Transverse colon (tissue), 4 donors: ENCODE measurements around the gene GALNT18. TPM values are rescaled to one million over a fixed set of nuclear protein-coding genes. Genes with fewer than 3 reads are reported as not detected.

Source experiments
- DNase-seq: peaks from one replicate; pipeline ENCODE4 v3.0.0-alpha.2; 2019
- H3K27ac ChIP-seq, 4 donors: fragments of 200-600 bp; sonication (generic); 2 replicates each; pipeline ENCODE4 v1.5.1; 2016 to 2018; ENCODE audit warnings: inconsistent platforms in 4 of 4
- H3K27me3 ChIP-seq: fragments of 200-600 bp; sonication (generic); 2 replicates; pipeline ENCODE4 v1.5.1; 2017; ENCODE audit warnings: inconsistent platforms
- H3K36me3 ChIP-seq, 4 donors: fragments of 200-600 bp; sonication (generic); 2 replicates each; pipeline ENCODE4 v1.5.1; 2017 to 2019; ENCODE audit warnings: inconsistent platforms in 4 of 4
- H3K4me1 ChIP-seq, 4 donors: fragments of 200-600 bp; sonication (generic); 2 replicates each; pipeline ENCODE4 v1.5.1; 2017 to 2020; ENCODE audit warnings: inconsistent platforms in 4 of 4
- H3K4me3 ChIP-seq, 4 donors: fragments of 200-600 bp; sonication (generic); 1 replicate in 1 of 4; 2 replicates in 3 of 4; pipeline versions ENCODE4 v1.5.1 to v1.6.1; 2017 to 2019; ENCODE audit warnings: inconsistent platforms in 4 of 4
- H3K9me3 ChIP-seq, 2 donors: fragments of 200-600 bp; sonication (generic); 2 replicates each; pipeline ENCODE4 v1.5.1; 2017 to 2019; ENCODE audit warnings: inconsistent platforms in 2 of 2
- CTCF ChIP-seq, 5 experiments: fragments of 200-600 bp in 3 of 5; fragments of 450-650 bp in 2 of 5; sonication (generic) in 3 of 5; IDR thresholded peaks; 1 replicate in 2 of 5; 2 replicates in 3 of 5; pipeline ENCODE4 v1.5.1; 2016 to 2017; ENCODE audit warnings: antibody characterized with exemption in 5 of 5, inconsistent platforms in 3 of 5, mild to moderate bottlenecking in 2 of 5, moderate library complexity in 1 of 5
- EP300 ChIP-seq: sonication (generic); formaldehyde crosslinking; IDR thresholded peaks from one replicate; pipeline ENCODE4 v1.6.1; 2017; ENCODE audit warnings: antibody characterized with exemption, low read depth
- POLR2A ChIP-seq: fragments of 450-650 bp; IDR thresholded peaks from one replicate; pipeline ENCODE4 v1.6.1; 2016; ENCODE audit warnings: antibody characterized with exemption, mild to moderate bottlenecking, moderate library complexity
- POLR2AphosphoS5 ChIP-seq, 3 donors: sonication (generic); formaldehyde crosslinking; IDR thresholded peaks; one replicate each; pipeline ENCODE4 v1.6.1; 2016; ENCODE audit warnings: antibody characterized with exemption in 3 of 3
- WGBS, 2 donors: methylation state at CpG; one replicate each; pipeline ENCODE4 v1.1.5; 2018; ENCODE audit warnings: low coverage in 1 of 2; 5-methylcytosine and 5-hydroxymethylcytosine counted together
- in situ Hi-C, 4 donors: fragments of 200-750 bp; cut with MboI; loops; one replicate each; pipeline versions ENCODE4 v1.15.0 to v1.15.1; 2017; ENCODE audit warnings: low sequenced_read_pairs in 3 of 4, low pct_ligation_motif_present in 1 of 4, low pct_unique_long_range_greater_than_20kb in 1 of 4
- intact Hi-C: fragments of 100-400 bp; cut with DNase I; formaldehyde crosslinking; loops from one replicate; pipeline ENCODE4 v1.15.1; 2023; ENCODE audit warnings: low total_unique reads
- total RNA-seq, 4 donors: library from RNA; depleted of rRNA; stranded (reverse); fragments of >200 nt; gene quantifications; one replicate each; pipeline ENCODE4 v1.1.0, GENCODE V29; 2016

The GALNT18 gene
- total RNA-seq, 4 donors from 2014 or later = 5.6 to 22.1 (median 8.4) TPM

DNA sequence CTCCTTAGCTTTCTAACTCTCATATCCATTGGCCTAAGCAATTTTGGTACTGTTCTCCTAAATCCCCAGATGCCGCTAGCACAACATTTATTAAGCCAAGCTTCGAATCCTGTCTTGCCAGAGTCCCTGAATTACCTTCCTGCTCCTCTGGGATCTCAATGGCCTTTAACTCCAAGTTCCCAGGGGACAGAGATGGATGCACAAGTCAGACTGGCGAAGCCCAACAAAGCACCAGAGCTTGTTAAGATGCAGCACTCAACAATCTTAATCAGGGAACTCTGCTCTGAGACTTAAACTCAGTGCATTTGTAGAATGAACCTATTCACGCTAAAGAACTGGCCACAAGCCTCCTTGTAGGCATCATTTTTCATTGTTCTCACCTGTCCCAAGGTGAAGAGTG is 9.4 kb downstream of the GALNT18 start:
- WGBS, 2 donors = 84% methylated on average over 4 of the region's 4 CpGs; no CpG with 5 or more reads in 1 of the 2 donors
- no peaks in the 10 kb centered on the region for H3K27me3 ChIP-seq
- H3K4me3 ChIP-seq = no peak overlapping the region
- H3K27ac ChIP-seq = no peak overlapping the region
- H3K36me3 ChIP-seq = no peaks in the 10 kb centered on the region
- no peak for DNase-seq
- H3K4me1 ChIP-seq = peaks cover 0 to 8% (median 0%) of the 10 kb centered on the region in 4 donors
- intact Hi-C loops (no loop called here), in situ Hi-C loops (no loop called here)
- TF ChIP-seq POLR2A (no peak), EP300 (no peak), POLR2AphosphoS5 (IDR thresholded peaks at IDR 0.05) (no peak), CTCF (IDR thresholded peaks at IDR 0.05) (no peak)
- no peaks in the 10 kb centered on the region for H3K9me3 ChIP-seq

DNA sequence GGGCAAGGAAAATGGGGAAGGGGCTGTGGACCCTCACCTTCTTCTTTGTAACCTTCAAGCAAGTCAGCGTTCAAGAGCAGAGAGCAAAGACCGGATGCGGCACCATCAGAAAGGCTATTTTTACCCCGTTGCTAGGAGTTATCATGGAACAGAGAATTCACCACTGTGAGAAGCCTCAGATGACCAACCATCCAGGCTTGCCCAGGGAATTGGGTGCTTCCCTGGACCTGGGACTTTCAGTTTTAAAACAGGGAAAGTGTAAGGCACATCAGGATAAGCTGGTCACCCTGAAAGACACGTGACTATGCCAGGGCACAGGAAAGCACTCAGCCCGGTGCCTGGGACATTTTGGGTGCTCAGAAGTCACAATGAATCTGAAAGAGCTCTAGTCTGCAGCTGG is 10.4 kb downstream of the GALNT18 start:
- intact Hi-C loops (no loop called here), in situ Hi-C loops (no loop called here)
- Histone ChIP-seq H3K9me3 (no peaks in the 10 kb centered on the region), H3K4me1 (peaks cover 0 to 8% (median 0%) of the 10 kb centered on the region in 4 donors), H3K27ac (no peak overlapping the region), H3K4me3 (no peak overlapping the region), H3K36me3 (no peaks in the 10 kb centered on the region), H3K27me3 (no peaks in the 10 kb centered on the region)
- TF ChIP-seq POLR2A = no peak
- TF ChIP-seq CTCF (IDR thresholded peaks at IDR 0.05) = no peak
- no peak for TF ChIP-seq POLR2AphosphoS5 (IDR thresholded peaks at IDR 0.05)
- TF ChIP-seq EP300 = no peak
- 74 to 82% methylated on average over 4 to 6 of the region's 6 CpGs for WGBS, 2 donors
- no peak for DNase-seq

DNA sequence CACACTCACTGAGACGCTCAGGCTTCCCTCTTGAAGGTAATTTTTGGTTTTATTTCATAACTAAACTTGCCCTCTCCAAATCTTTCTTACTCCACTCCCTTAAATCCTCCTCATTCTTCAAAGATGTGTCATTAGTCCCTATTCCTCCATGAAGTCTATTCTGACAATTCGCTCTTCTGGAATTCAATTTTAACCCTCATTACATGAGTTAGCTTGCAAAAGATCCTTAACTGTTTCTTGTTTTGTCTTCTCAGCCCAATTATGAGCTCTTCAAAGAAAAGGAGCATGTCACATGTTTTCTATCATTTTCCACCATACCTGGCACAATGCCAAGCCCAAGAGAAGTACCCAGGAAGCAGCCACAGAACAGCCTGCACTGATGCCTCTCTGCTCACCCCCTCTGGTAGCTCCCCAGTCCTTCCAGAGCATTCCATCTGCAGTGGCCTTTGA is 13.0 kb downstream of the GALNT18 start:
- TF ChIP-seq CTCF (IDR thresholded peaks at IDR 0.05) = no peak
- no peak for TF ChIP-seq POLR2AphosphoS5 (IDR thresholded peaks at IDR 0.05)
- TF ChIP-seq EP300 = no peak
- TF ChIP-seq POLR2A = no peak
- H3K4me1 ChIP-seq = peaks cover 0 to 8% (median 0%) of the 10 kb centered on the region in 4 donors
- no peak overlapping the region for H3K4me3 ChIP-seq
- H3K36me3 ChIP-seq = no peaks in the 10 kb centered on the region
- no peaks in the 10 kb centered on the region for H3K27me3 ChIP-seq
- DNase-seq = no peak
- WGBS, 2 donors = 67 to 84% methylated on average over 1 to 2 of the region's 2 CpGs
- no peak overlapping the region for H3K27ac ChIP-seq
- in situ Hi-C loops = no loop called here
- intact Hi-C loops = no loop called here
- no peaks in the 10 kb centered on the region for H3K9me3 ChIP-seq

- no peak overlapping the region for H3K4me3 ChIP-seq
- TF ChIP-seq CTCF (IDR thresholded peaks at IDR 0.05) (no peak), POLR2AphosphoS5 (IDR thresholded peaks at IDR 0.05) (no peak), EP300 (no peak), POLR2A (no peak)
- DNase-seq = no peak
- peaks cover 0 to 8% (median 0%) of the 10 kb centered on the region in 4 donors for H3K4me1 ChIP-seq
- in situ Hi-C loops = no loop called here
- no peaks in the 10 kb centered on the region for H3K36me3 ChIP-seq
- H3K9me3 ChIP-seq = no peaks in the 10 kb centered on the region
- no peaks in the 10 kb centered on the region for H3K27me3 ChIP-seq
- H3K27ac ChIP-seq = no peak overlapping the region
- WGBS, 2 donors = 80 to 89% methylated on average over 1 to 2 of the region's 2 CpGs
- intact Hi-C loops = no loop called here
Measured at GRCh38 chr11:11607772-11608171, 14.0 kb downstream of the GALNT18 start.
